IMR-90 (cell line): Measurements from ENCODE around the gene DAAM2. TPM values are rescaled to one million over a fixed set of nuclear protein-coding genes. Genes with fewer than 3 reads are reported as not detected.

Experiments
- ATAC-seq: fragments of 200-7000 bp; cut with Tn5 transposase; 2 replicates; pipeline ENCODE4 v1.9.1; 2020; ENCODE audit warnings: low read depth, mild to moderate bottlenecking, moderate library complexity
- BruUV-seq: library from RNA; stranded (reverse); fragments of 400-500 nt; replicated peaks from 2 replicates; lab custom pipeline; 2021; lab: Mats Ljungman, UMichigan
- CTCF ChIA-PET: fragments of 300-600 bp; formaldehyde crosslinking; extraction: SDS; loops from one replicate; lab custom pipeline; 2021; ENCODE audit warnings: antibody characterized with exemption; lab: Yijun Ruan, JAX
- POLR2A ChIA-PET: fragments of 300-600 bp; sonication (Branson Sonifier 250); formaldehyde crosslinking; loops from one replicate; lab custom pipeline; 2022; ENCODE audit warnings: antibody characterized with exemption; ENCODE audit not compliant: unreplicated experiment; lab: Charles Lee
- DNase-seq: peaks from one replicate; pipeline ENCODE4 v3.0.0; 2013
- H2AFZ ChIP-seq: replicated peaks from 2 replicates; pipeline ENCODE3; 2013; ENCODE audit warnings: low read length, mild to moderate bottlenecking; ENCODE audit not compliant: poor library complexity
- H2AK5ac ChIP-seq: 2 replicates; pipeline ENCODE4 v1.6.1; 2013; ENCODE audit warnings: low read depth, low read length, inconsistent platforms
- H2AK9ac ChIP-seq: replicated peaks from 2 replicates; pipeline ENCODE3; 2013; ENCODE audit warnings: mild to moderate bottlenecking, low read depth, low read length, moderate library complexity; ENCODE audit not compliant: poor library complexity
- H2BK120ac ChIP-seq: 2 replicates; pipeline ENCODE4 v1.6.1; 2013; ENCODE audit warnings: low read depth, low read length, inconsistent platforms
- H2BK15ac ChIP-seq: 3 replicates; pipeline ENCODE4 v1.6.1; 2013; ENCODE audit warnings: low read depth, low read length, inconsistent platforms
- H2BK20ac ChIP-seq: 2 replicates; pipeline ENCODE4 v1.6.1; 2013; ENCODE audit warnings: low read depth, mild to moderate bottlenecking, inconsistent platforms, low read length, moderate library complexity
- H2BK5ac ChIP-seq: 2 replicates; pipeline ENCODE4 v1.6.1; 2013; ENCODE audit warnings: mild to moderate bottlenecking, low read depth, low read length, inconsistent platforms; ENCODE audit not compliant: poor library complexity, severe bottlenecking
- H3K14ac ChIP-seq: replicated peaks from 2 replicates; pipeline ENCODE4 v1.6.1; 2013; ENCODE audit warnings: low read depth, low read length, inconsistent platforms
- H3K18ac ChIP-seq: 2 replicates; pipeline ENCODE4 v1.6.1; 2013; ENCODE audit warnings: low read depth, low read length, control low read depth
- H3K23ac ChIP-seq: 2 replicates; pipeline ENCODE4 v1.6.1; 2013; ENCODE audit warnings: low read depth, low read length, inconsistent platforms
- H3K27ac ChIP-seq: 2 replicates; pipeline ENCODE4 v1.5.1; 2013; ENCODE audit warnings: mild to moderate bottlenecking, control low read depth, low read length; ENCODE audit not compliant: insufficient read depth
- H3K27me3 ChIP-seq: 2 replicates; pipeline ENCODE4 v1.6.1; 2013; ENCODE audit warnings: low read length; ENCODE audit not compliant: control insufficient read depth, insufficient read depth
- H3K36me3 ChIP-seq: 2 replicates; pipeline ENCODE4 v1.6.1; 2013; ENCODE audit warnings: low read length, mixed read lengths; ENCODE audit not compliant: control insufficient read depth, insufficient read depth
- H3K4ac ChIP-seq: 2 replicates; pipeline ENCODE4 v1.6.1; 2013; ENCODE audit warnings: low read depth, low read length, inconsistent platforms
- H3K4me1 ChIP-seq: 2 replicates; pipeline ENCODE4 v1.6.1; 2013; ENCODE audit warnings: low read length, mixed read lengths; ENCODE audit not compliant: control insufficient read depth, insufficient read depth
- H3K4me2 ChIP-seq: 2 replicates; pipeline ENCODE4 v1.6.1; 2013; ENCODE audit warnings: low read depth, mild to moderate bottlenecking, control low read depth, low read length, moderate library complexity
- H3K4me3 ChIP-seq: 2 replicates; pipeline ENCODE4 v1.5.1; 2013; ENCODE audit warnings: low read depth, mild to moderate bottlenecking, control low read depth, low read length, moderate library complexity; ENCODE audit not compliant: insufficient read depth
- H3K56ac ChIP-seq: 2 replicates; pipeline ENCODE4 v1.6.1; 2013; ENCODE audit warnings: low read length, inconsistent platforms; ENCODE audit not compliant: insufficient read depth; ENCODE audit errors: extremely low read depth
- H3K79me1 ChIP-seq, 2 experiments: 2 replicates each; pipeline ENCODE4 v1.6.1; 2013; ENCODE audit warnings: low read length in 2 of 2, inconsistent platforms in 1 of 2, low read depth in 1 of 2
- H3K9ac ChIP-seq: 2 replicates; pipeline ENCODE4 v1.6.1; 2013; ENCODE audit warnings: low read depth, low read length, control low read depth
- H3K9me1 ChIP-seq: 2 replicates; pipeline ENCODE4 v1.6.1; 2013; ENCODE audit warnings: low read length, inconsistent platforms; ENCODE audit not compliant: insufficient read depth
- H3K9me3 ChIP-seq: 2 replicates; pipeline ENCODE4 v1.6.1; 2013; ENCODE audit warnings: low read length; ENCODE audit not compliant: control insufficient read depth, insufficient read depth
- H4K20me1 ChIP-seq: 2 replicates; pipeline ENCODE4 v1.6.1; 2013; ENCODE audit warnings: low read length, inconsistent platforms; ENCODE audit not compliant: insufficient read depth
- H4K5ac ChIP-seq: 2 replicates; pipeline ENCODE4 v1.6.1; 2013; ENCODE audit warnings: mild to moderate bottlenecking, low read depth, low read length, control low read depth
- H4K8ac ChIP-seq, 2 experiments: 2 replicates each; pipeline ENCODE4 v1.6.1; 2013; ENCODE audit warnings: low read depth in 2 of 2, low read length in 2 of 2, control low read depth in 1 of 2, inconsistent platforms in 1 of 2
- H4K91ac ChIP-seq: 2 replicates; pipeline ENCODE4 v1.6.1; 2013; ENCODE audit warnings: low read depth, low read length, inconsistent platforms; ENCODE audit not compliant: insufficient read depth
- BHLHE40 ChIP-seq: fragments of 150-350 bp; IDR thresholded peaks from 2 replicates; pipeline ENCODE4 v1.6.1; 2016; ENCODE audit warnings: mild to moderate bottlenecking, low read depth, low read length
- FOS ChIP-seq: fragments of 150-350 bp; IDR thresholded peaks from 2 replicates; pipeline ENCODE4 v1.6.1; 2016; ENCODE audit warnings: low read depth, low read length
- MAFK ChIP-seq: IDR thresholded peaks from 2 replicates; pipeline ENCODE4 v1.6.1; 2012; ENCODE audit warnings: low read depth, low read length, improper control_type of control experiment
- POLR2A ChIP-seq: IDR thresholded peaks from 2 replicates; pipeline ENCODE4 v1.6.1; 2012; ENCODE audit warnings: mild to moderate bottlenecking, low read depth, low read length
- WGBS, 2 experiments: methylation state at CpG; one replicate each; pipeline versions ENCODE4 v1.1.5 to v1.1.7; 2013; ENCODE audit warnings: missing lambda C conversion rate in 2 of 2; ENCODE audit not compliant: insufficient read length in 1 of 2; ENCODE audit errors: extremely low coverage in 2 of 2; 5-methylcytosine and 5-hydroxymethylcytosine counted together
- dilution Hi-C: fragments of 300-500 bp; cut with HindIII; formaldehyde crosslinking; loops from one replicate; pipeline ENCODE4 v1.14.3; 2018; ENCODE audit warnings: low sequenced_read_pairs; ENCODE audit not compliant: unreplicated experiment
- in situ Hi-C: fragments of 300-500 bp; cut with MboI; formaldehyde crosslinking; loops from 3 replicates; pipeline ENCODE4 v1.14.3; 2019; ENCODE audit warnings: low sequenced_read_pairs, inconsistent platforms, mixed read lengths
- intact Hi-C: fragments of 100-400 bp; cut with micrococcal nuclease; formaldehyde crosslinking; loops from 2 replicates; pipeline ENCODE4 v1.10.0; 2022
- polyA plus RNA-seq, 3 experiments: library from polyadenylated mRNA; depleted of rRNA; stranded (reverse); fragments of >200 nt; gene quantifications; 2 replicates each; pipeline ENCODE4 v1.2.3, GENCODE V29; 2012; ENCODE audit warnings: low replicate concordance in 1 of 3
- total RNA-seq: library from RNA; depleted of rRNA; stranded (reverse); fragments of >200 nt; gene quantifications from 2 replicates; pipeline ENCODE4 v1.2.3, GENCODE V29; 2012
- TF ChIP-seq, protein P1 (sequence below): fragments of 150-350 bp; IDR thresholded peaks from 2 replicates; pipeline ENCODE4 v1.6.1; 2016; ENCODE audit warnings: low read depth, mild to moderate bottlenecking, low read length, moderate library complexity, borderline replicate concordance
- TF ChIP-seq, protein P2 (sequence below): fragments of 150-350 bp; IDR thresholded peaks from 2 replicates; pipeline ENCODE4 v1.6.1; 2017; ENCODE audit warnings: mild to moderate bottlenecking, antibody characterized with exemption, low read length, low read depth

Gene DAAM2
- total and polyA plus RNA-seq, 2 of the 4 experiments (the other 2 are of a cell fraction): 11.2 to 12.9 TPM

DNA sequence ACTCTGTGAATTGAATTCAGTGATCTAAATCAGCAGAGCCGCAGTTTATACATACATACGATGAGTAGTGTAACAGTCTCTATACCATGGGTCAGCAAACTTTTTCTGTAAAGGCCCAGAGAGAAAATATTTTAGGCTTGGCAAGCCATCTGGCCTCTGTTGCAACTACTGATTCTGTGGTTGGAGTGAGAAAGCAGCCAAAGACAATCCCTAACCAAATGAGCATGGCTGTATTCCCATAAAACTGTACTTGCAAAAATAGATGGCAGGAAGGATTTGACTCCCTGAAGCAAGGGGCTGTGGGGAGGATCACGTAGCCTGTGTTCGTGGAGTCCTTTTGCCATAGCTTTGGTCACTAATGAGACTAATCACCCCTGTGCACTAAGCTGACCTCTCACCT lies 160.0 kb downstream of the DAAM2 start:
- dilution Hi-C loops (no loop called here), in situ Hi-C loops (no loop called here), intact Hi-C loops (no loop called here)
- Histone ChIP-seq H2AK5ac (no peak overlapping the region), H3K27me3 (peaks cover 27% of the 10 kb centered on the region), H3K9me1 (no peaks in the 10 kb centered on the region), H3K9me3 (no peaks in the 10 kb centered on the region), H4K5ac (no peak overlapping the region), H4K20me1 (no peaks in the 10 kb centered on the region), H3K14ac (no peak overlapping the region), H3K36me3 (no peaks in the 10 kb centered on the region), H2BK15ac (no peak overlapping the region), H2BK120ac (no peak overlapping the region), H3K23ac (no peak overlapping the region), H3K27ac (no peak overlapping the region), H4K8ac (no peak overlapping the region), H4K91ac (no peak overlapping the region), H3K4me3 (no peak overlapping the region), H3K79me1 (no peaks in the 10 kb centered on the region), H2AFZ (no peak overlapping the region), H3K56ac (no peak overlapping the region), H3K9ac (no peak overlapping the region), H3K4me1 (no peaks in the 10 kb centered on the region), H2AK9ac (no peak overlapping the region), H3K4ac (no peak overlapping the region), H3K18ac (no peak overlapping the region), H3K4me2 (no peak overlapping the region), H2BK20ac (no peak overlapping the region), H2BK5ac (no peak overlapping the region)
- TF ChIP-seq BHLHE40 (no peak), MAFK (no peak), FOS (no peak), POLR2A (no peak)
- TF ChIP-seq, protein P1, sequence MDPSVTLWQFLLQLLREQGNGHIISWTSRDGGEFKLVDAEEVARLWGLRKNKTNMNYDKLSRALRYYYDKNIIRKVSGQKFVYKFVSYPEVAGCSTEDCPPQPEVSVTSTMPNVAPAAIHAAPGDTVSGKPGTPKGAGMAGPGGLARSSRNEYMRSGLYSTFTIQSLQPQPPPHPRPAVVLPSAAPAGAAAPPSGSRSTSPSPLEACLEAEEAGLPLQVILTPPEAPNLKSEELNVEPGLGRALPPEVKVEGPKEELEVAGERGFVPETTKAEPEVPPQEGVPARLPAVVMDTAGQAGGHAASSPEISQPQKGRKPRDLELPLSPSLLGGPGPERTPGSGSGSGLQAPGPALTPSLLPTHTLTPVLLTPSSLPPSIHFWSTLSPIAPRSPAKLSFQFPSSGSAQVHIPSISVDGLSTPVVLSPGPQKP: no peak
- TF ChIP-seq, protein P2, sequence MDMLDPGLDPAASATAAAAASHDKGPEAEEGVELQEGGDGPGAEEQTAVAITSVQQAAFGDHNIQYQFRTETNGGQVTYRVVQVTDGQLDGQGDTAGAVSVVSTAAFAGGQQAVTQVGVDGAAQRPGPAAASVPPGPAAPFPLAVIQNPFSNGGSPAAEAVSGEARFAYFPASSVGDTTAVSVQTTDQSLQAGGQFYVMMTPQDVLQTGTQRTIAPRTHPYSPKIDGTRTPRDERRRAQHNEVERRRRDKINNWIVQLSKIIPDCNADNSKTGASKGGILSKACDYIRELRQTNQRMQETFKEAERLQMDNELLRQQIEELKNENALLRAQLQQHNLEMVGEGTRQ: no peak
- ChIA-PET POLR2A (no interaction called here), CTCF (no interaction called here)
- DNase-seq: peak; percentile 14
- BruUV-seq: no TSS peak
- peak; percentile 66 for ATAC-seq
- no CpG with 5 or more reads among the region's 4 CpGs for WGBS, 2 experiments
